DMS114 treated with DMSO at 0.1 percent for 48 hours (cell line): ENCODE data around the gene MEIOSIN.

Experiments
- DNase-seq: peaks from one replicate; lab custom pipeline; 2025; ENCODE audit not compliant: unreplicated experiment; lab: John Stamatoyannopoulos, UW

MEIOSIN gene

GRCh38 chr19:45779231-45780145 is 46.2 kb downstream of the MEIOSIN start:
- no peak for DNase-seq

DNA sequence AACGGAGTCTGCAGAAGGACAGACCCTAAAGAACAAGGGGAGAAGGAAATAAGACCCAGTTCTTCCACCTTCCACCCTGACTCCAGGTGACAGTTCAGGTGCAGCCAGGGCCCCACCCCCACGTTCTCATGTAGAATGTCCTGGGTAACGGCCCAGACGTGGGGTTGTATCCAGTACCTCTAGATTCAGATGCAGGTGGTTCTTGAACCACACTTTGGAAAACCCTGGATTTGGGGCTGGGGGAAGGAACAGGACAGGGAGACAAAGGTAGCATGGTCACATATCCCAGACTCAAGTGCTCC is 46.9 kb downstream of the MEIOSIN start:
- DNase-seq: no peak

DNA sequence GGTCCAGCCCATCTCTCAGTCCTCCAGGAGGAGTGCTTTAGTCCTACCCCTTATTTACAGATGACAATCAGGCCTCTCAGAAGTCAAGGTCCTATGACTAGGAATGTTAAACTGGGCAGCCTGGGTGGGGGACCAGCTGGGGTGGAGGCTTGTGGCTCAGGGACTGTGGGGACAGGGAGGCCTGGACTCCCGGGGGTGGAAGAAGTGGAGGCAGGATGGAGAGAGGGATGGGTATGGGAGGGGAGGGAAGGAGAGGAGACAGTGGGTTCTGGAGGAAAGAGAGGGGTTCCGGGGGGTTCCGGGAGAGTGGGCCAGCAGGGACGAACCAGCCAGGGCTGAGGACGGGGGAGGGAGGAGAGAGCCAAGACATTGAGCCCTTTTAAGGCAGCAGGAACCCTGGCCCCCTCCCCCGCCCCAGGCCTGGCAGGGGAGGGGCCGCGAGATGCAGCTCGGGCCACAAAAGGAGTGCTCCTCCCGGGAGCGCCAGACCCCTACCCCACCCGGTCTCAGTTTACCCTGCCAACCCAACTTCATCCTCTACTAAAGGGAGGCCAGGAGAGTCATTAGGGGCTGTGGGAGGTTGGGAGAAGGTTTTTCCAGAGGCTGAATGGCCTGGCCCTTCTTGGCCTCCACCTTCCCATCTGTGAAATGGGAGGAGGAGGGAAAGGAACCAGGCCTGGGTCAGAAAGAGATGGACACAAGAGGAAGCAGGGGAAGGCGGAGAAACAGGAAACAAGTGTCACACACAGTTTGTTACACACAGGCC is 47.4 kb downstream of the MEIOSIN start:
- DNase-seq: no peak

DNA sequence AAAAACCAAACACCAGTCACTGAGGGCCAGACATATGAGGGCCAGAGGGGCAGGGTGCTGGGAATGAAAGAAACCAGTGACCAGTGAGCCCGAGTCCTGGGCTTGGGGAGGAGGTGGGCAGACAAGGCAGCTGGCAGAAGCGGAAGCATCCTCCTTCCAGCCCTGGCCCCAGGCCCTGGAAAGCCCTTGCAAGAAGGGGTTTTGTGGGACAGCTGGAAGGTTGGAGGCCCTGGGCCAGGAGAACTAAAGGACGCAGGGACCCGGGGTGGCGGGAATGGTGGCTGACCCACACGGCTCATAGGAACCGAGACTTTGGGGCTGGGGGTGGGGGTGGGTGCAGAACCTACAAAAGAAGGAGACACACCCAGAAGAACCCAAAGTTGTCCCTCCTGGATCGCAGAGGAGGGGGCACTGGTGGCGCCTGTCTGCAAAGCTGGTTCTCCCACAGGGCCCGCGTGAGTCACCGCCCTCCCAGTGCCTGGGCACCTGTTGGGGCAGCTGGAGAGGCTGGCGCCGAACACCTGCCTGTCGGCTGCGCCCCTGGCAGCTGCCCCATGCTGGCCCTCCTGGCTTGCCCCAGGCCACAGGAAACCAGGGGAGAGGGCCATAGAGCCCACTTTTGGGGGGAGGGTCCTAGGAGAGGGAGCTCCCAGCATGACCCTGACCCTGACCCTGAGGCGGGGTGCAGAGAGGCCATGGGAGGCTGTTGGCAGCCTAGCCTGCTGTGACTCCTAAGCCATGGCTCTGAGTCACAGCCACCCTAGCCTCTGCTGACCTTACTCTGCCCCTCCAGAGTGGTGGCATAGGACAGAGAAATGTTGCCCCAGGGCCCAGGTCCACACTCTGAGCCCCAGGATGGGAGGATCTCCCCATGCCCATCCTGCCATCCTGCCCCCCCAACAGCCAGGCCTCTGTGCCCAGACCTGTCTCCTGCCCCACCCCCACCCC is 48.2 kb downstream of the MEIOSIN start:
- DNase-seq: no peak

GRCh38 chr19:45782162-45782691 is 49.0 kb downstream of the MEIOSIN start, which contains the start of gene DMPK:
Gene DMPK, minus strand, starts transcription at chr19:45782490. Its CDS starts 138 bp downstream, at chr19:45782352.
- DNase-seq: no peak

DNA sequence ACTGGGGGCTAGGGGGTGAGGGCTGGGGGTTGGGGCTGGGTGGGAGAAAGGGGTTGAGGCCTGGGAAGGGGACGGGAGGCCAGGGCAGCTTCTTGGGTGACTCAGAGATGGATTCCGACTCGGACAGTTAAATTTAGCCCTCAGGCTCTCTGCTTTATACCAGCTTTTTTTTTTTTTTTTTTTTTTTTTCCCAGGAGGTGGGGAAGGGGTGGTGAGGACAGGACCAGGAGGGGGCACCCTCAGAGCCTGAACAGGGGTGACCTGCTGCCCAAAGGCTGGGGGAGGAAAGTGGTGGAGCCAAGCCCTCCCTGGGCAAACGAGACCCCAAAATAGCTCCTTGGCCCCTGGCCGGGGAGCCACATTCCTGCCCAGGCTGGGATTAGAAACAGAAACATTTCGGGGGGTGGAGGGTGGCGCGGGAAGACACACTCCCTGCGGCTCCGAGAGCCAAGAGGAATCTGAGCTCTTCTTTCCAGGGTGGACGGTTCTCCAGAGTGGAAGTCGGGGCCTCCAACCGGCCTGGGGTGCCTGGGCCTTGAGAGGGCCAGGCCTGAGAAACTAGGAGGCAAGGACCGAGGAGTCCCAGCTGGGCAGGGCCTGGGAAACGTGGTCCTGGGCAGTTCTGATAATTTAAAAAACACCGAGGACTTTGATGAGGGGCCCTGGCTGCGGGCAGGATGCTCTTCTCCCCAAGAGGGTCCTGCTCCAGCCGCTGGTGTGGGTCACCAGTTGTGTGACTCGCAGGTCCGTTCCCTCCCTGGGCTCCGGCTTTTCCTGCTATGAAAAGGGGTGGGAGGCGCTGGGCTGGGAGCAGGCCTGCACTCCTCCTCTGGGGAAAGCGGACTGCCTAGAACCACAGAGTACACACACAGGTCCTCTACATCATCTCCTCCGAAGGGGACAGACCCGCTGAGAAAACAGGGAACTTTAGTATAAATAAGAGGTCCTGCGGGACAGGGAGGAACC is 49.9 kb downstream of the MEIOSIN start:
- no peak for DNase-seq

GRCh38 chr19:45784096-45784495 is 50.9 kb downstream of the MEIOSIN start:
- no peak for DNase-seq

- DNase-seq: no peak
Observed at GRCh38 chr19:45785097-45785496, 51.9 kb downstream of the MEIOSIN start.

GRCh38 chr19:45785781-45786532 is 52.7 kb downstream of the MEIOSIN start:
- no peak for DNase-seq

- no peak for DNase-seq
Observed at GRCh38 chr19:45786533-45786894, 53.3 kb downstream of the MEIOSIN start.

GRCh38 chr19:45789035-45789786 is 56.0 kb downstream of the MEIOSIN start:
- DNase-seq: no peak

DNA sequence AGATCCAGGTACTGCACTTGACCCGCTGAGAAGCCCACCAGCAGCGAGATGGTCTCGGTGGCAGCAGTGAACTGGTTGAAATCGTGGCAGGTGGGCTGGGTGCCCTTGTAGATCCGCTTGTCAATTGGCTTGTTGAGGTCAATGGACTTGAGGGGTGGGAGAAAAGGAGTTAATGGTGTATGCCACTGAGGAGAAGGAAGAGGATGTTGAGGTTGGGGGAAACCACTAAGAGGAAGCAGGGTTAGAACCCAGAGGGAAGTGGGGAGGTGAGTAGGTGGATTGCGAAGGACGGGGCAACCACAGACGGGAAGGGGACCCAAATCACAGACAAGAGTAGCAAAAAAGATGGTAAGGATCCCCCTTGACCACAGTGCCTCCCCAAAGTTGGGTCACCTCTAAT is 57.7 kb downstream of the MEIOSIN start:
- no peak for DNase-seq

DNA sequence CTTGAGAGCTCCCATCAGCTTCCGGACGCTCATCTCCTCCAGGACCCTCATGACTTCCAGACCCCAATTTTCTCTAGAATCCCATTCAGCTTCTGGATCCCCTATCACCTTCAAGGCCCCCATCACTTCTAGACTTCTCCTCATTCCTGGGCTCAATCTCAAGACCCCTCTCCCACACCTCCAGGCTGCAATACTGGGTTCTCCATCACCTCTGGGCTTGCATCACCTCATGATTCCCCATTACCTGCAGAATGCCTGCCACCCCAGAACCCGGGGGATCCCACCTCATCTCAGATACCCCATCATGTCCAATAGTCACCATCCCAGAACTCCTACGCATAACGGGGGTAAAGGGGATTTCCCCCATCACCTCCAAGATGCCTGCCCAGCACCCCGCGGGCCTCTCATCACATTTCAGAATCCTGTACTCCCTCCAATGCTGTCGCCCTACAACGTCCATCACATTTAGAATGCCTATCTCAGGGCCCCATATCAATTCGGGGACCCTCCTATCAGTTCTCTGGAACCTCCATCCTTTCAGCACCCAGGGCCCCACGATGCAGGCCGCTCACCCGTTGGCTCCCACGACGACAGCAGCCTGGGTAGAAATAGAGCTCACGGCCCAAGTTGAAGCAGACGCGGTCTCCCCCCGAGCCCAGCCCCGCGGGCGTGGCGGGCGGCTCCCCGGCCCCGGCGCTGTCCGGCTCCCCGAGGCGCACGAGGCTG is 58.7 kb downstream of the MEIOSIN start:
- no peak for DNase-seq

DNA sequence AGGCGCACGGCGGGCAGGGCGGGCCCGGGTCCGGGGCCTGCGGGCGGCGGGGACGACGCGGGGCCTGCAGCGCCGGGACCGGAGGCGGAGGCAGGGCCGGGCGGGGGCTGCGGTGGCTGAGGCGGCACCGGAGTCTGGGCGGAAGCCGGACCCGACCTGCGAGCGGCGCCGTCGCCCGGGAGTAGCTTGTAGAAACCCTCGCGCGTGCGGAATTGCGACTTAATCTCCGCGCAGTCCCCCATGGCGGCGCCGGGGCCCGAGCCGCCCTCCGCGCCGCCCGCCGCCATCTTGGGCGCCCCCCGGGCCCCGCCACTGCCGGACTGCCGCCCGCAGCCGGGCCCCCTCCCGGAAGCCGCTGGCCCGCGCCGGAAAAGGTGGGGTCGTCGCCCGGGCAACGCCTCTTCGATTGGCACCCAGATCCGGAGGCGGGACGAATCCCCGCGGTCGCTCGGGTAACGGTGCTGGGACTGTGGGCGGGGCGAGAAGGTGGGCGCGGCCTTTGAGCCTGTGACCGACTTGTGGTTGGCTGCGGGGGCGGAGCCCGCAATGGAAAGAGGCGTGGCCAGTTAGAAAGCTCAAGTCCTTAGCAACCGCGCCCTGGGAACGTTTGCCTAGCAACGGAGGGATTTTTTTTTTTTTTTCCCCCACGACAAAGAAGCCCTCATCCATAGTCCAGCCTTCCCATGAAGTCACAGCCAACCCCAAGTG is 59.4 kb downstream of the MEIOSIN start, which contains the start of gene DMWD:
DMWD (minus strand) TSS at position 376 of the 708 bp plus-strand sequence; CDS start at position 287, 89 bp downstream.
- peak; percentile 87 for DNase-seq

- DNase-seq: no peak
Observed at GRCh38 chr19:45793178-45793564, 59.9 kb downstream of the MEIOSIN start.

DNA sequence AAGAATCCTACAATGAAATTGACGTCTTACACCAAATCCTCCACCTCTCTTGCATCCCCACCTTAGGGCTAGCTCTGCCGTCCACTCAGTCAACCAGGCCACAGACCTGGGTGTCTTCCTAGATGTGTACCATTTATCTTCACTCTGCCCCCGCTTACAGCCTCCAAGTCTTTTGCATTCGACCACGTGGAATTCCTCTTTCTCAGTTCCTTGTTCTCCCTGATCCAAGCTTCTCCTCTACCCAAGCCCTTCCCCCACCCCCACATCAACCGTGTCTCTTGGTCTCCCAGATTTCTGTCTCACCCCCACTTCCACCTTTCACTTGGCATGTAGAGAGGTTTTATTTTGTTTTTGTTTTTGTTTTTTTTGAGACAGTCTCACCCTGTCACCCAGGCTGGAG is 60.6 kb downstream of the MEIOSIN start:
- no peak for DNase-seq

GRCh38 chr19:45794627-45795026 is 61.4 kb downstream of the MEIOSIN start:
- DNase-seq: no peak
